T-helper 1 cell treated with Interleukin-12 subunit alpha and Interleukin-12 subunit beta and Interleukin-4 antibody, amounts not matched to agents 30 ng/mL and 1 ng/mL, for 36 hours (primary cell): Measurements from ENCODE around the gene MYLK. TPM values are rescaled to one million over a fixed set of nuclear protein-coding genes. Genes with fewer than 3 reads are reported as not detected.
"Not testable (repeated sequence)": the region's sequence is repeated elsewhere in the genome, so short reads cannot be mapped to it uniquely, and the experiment has no call there.

Source experiments
- intact Hi-C: fragments of 100-400 bp; cut with micrococcal nuclease; formaldehyde crosslinking; loops from one replicate; pipeline ENCODE4 v1.15.1; 2024
- total RNA-seq: library from RNA; stranded (reverse); gene quantifications from 2 replicates; pipeline ENCODE4 v1.2.3, GENCODE V29; 2022

Gene MYLK
- 0.25 TPM in 1 of 2 replicates, not detected in the other for total RNA-seq

GRCh38 chr3:123884203-123884831 is at the start of gene MYLK:
TSS of gene MYLK (minus strand) at chr3:123884332. CDS start at chr3:123793841, 90,491 bp downstream.
- intact Hi-C loops: loop anchor here (1.0 kb wide), 1 partner anchor 77 kb away; the partner anchor contains the start of gene CCDC14

GRCh38 chr3:123930445-123930844 is 46.3 kb upstream of the MYLK start:
- intact Hi-C loops: no loop called here

- intact Hi-C loops: no loop called here
Measured at GRCh38 chr3:123929325-123929724, 45.2 kb upstream of the MYLK start.

- intact Hi-C loops: no loop called here
Measured at GRCh38 chr3:123926396-123926795, 42.3 kb upstream of the MYLK start.

GRCh38 chr3:123920868-123921267 is 36.7 kb upstream of the MYLK start:
- intact Hi-C loops: no loop called here

GRCh38 chr3:123920383-123920782 is 36.3 kb upstream of the MYLK start:
- intact Hi-C loops: no loop called here

GRCh38 chr3:123919353-123919752 is 35.2 kb upstream of the MYLK start:
- intact Hi-C loops: no loop called here

- intact Hi-C loops: no loop called here
Measured at GRCh38 chr3:123914829-123915228, 30.7 kb upstream of the MYLK start.

- intact Hi-C loops: no loop called here
Measured at GRCh38 chr3:123909785-123910184, 25.7 kb upstream of the MYLK start.

- intact Hi-C loops: no loop called here
Measured at GRCh38 chr3:123907720-123908119, 23.6 kb upstream of the MYLK start.

- intact Hi-C loops: no loop called here
Measured at GRCh38 chr3:123899300-123899865, 15.3 kb upstream of the MYLK start.

GRCh38 chr3:123893012-123893411 is 8.9 kb upstream of the MYLK start:
- intact Hi-C loops: no loop called here

GRCh38 chr3:123892195-123892594 is 8.1 kb upstream of the MYLK start:
- intact Hi-C loops: no loop called here

- intact Hi-C loops: not testable (repeated sequence)
Measured at GRCh38 chr3:123890991-123891390, 6.9 kb upstream of the MYLK start.

GRCh38 chr3:123890162-123890561 is 6.0 kb upstream of the MYLK start:
- intact Hi-C loops: not testable (repeated sequence)

GRCh38 chr3:123884993-123885392 is 861 bp upstream of the MYLK start:
- intact Hi-C loops: loop anchor here (1.0 kb wide), 1 partner anchor 76 kb away; the partner anchor contains the start of gene CCDC14

- intact Hi-C loops: loop anchor here (1.0 kb wide), 1 partner anchor 78 kb away; the partner anchor contains the start of gene CCDC14
Measured at GRCh38 chr3:123883701-123884202, 380 bp downstream of the MYLK start.

GRCh38 chr3:123883111-123883510 is 1.0 kb downstream of the MYLK start:
- intact Hi-C loops: no loop called here

- intact Hi-C loops: no loop called here
Measured at GRCh38 chr3:123881771-123882170, 2.4 kb downstream of the MYLK start.

GRCh38 chr3:123880998-123881561 is 3.1 kb downstream of the MYLK start:
- intact Hi-C loops: no loop called here

GRCh38 chr3:123878807-123879206 is 5.3 kb downstream of the MYLK start:
- intact Hi-C loops: no loop called here

GRCh38 chr3:123877965-123878364 is 6.2 kb downstream of the MYLK start:
- intact Hi-C loops: no loop called here
